AG10803 (cell line): ENCODE results near the gene CSNK2A1.

ENCODE experiments used
- DNase-seq: peaks from one replicate; pipeline ENCODE4 v3.0.0; 2010; ENCODE audit warnings: low read depth
- H3K4me3 ChIP-seq: 2 replicates; pipeline ENCODE4 v1.5.1; 2011; ENCODE audit warnings: mild to moderate bottlenecking, low read length, control low read depth
- CTCF ChIP-seq: conservative IDR thresholded peaks from 2 replicates; pipeline ENCODE4 v1.5.1; 2011; ENCODE audit warnings: mild to moderate bottlenecking, low read length, control low read depth, inconsistent platforms

The CSNK2A1 gene

GRCh38 chr20:563187-563586, 19.6 kb upstream of the CSNK2A1 start:
- no peak overlapping the region for H3K4me3 ChIP-seq
- no peak for TF ChIP-seq CTCF
- no peak for DNase-seq

GRCh38 chr20:562232-562897, 18.8 kb upstream of the CSNK2A1 start:
- H3K4me3 ChIP-seq: no peak overlapping the region
- no peak for DNase-seq
- TF ChIP-seq CTCF: no peak

- DNase-seq: peak; percentile 59
- TF ChIP-seq CTCF: peak; percentile 99
- no peak overlapping the region for H3K4me3 ChIP-seq
Observed at GRCh38 chr20:561437-562231, 18.0 kb upstream of the CSNK2A1 start.

GRCh38 chr20:560680-561079, 17.1 kb upstream of the CSNK2A1 start:
- no peak overlapping the region for H3K4me3 ChIP-seq
- no peak for TF ChIP-seq CTCF
- no peak for DNase-seq

GRCh38 chr20:558117-558516, 14.5 kb upstream of the CSNK2A1 start:
- DNase-seq: no peak
- no peak for TF ChIP-seq CTCF
- no peak overlapping the region for H3K4me3 ChIP-seq

GRCh38 chr20:556984-557383, 13.4 kb upstream of the CSNK2A1 start:
- DNase-seq: no peak
- TF ChIP-seq CTCF: no peak

GRCh38 chr20:555976-556385, 12.4 kb upstream of the CSNK2A1 start:
- H3K4me3 ChIP-seq: no peak overlapping the region
- TF ChIP-seq CTCF: no peak
- DNase-seq: no peak

More at GRCh38 chr20:556984-557383, 13.4 kb upstream of the CSNK2A1 start:
- H3K4me3 ChIP-seq: no peak overlapping the region
